ENCODE results near the gene TRMT61A. TPM values are rescaled to one million over a fixed set of nuclear protein-coding genes. Genes with fewer than 3 reads are reported as not detected.

Gene TRMT61A
- total and polyA plus RNA-seq, 9 of the 15 experiments (the other 6 are each of a cell fraction or from before 2014, with no cell fraction given), result 0.10 to 24.8 (median 5.1) TPM

- no peak overlapping the region for H3K4me2 ChIP-seq (ENCODE audit: insufficient read depth, low read length)
- ChIA-PET CTCF (ENCODE audit: low intra/inter-chr PET ratio) (interaction anchor here (1.3 kb wide), 1 partner anchor 47 kb away, joined by 7 read pairs; no protein-coding TSS in a partner anchor), POLR2A (interaction anchor here (1.3 kb wide), 1 partner anchor 10 kb away, joined by 3 read pairs; no protein-coding TSS in a partner anchor)
- ATAC-seq (peak; percentile 63), FAIRE-seq (no peak), DNase-seq (ENCODE audit: extremely low read depth in 1 of 4, low spot score in 3 of 4) (no peak)
- H4K20me1 ChIP-seq (replicated peaks; ENCODE audit: control insufficient read depth, insufficient read depth, low read length), result peaks cover 3% of the 10 kb centered on the region; the same call in 1 of the 2 replicates
- H3K9ac ChIP-seq (ENCODE audit: insufficient read depth in 1 of 2, low read depth in 2 of 2, low read length in 2 of 2), result no peak overlapping the region
- WGBS (ENCODE audit: insufficient coverage, low coverage, missing lambda C conversion rate), result 62% methylated on average over 10 of the region's 10 CpGs
- no peak overlapping the region for H2AFZ ChIP-seq (ENCODE audit: low read depth, low read length)
- in situ Hi-C loops (cut with MboI), result no loop called here
- no peaks in the 10 kb centered on the region for H3K9me3 ChIP-seq (replicated peaks; ENCODE audit: control insufficient read depth, insufficient read depth, low read depth, low read length)
- H3K27me3 ChIP-seq (ENCODE audit: control insufficient read depth in 2 of 2, insufficient read depth in 2 of 2, low read length in 2 of 2), result no peaks in the 10 kb centered on the region
- H3K9me1 ChIP-seq (ENCODE audit: control insufficient read depth, insufficient read depth, low read length), result no peaks in the 10 kb centered on the region
- peaks cover 3 to 4% of the 10 kb centered on the region in 2 experiments; a peak in 4 of 5 replicates for H3K4me1 ChIP-seq (replicated peaks in 1 of 2; ENCODE audit: control insufficient read depth in 2 of 2, insufficient read depth in 2 of 2, low read length in 2 of 2)
- H3K27ac ChIP-seq (ENCODE audit: extremely low read depth, low read depth, low read length), result no peak overlapping the region
- H3K36me3 ChIP-seq (ENCODE audit: control insufficient read depth, insufficient read depth, low read length), result peaks cover 78% of the 10 kb centered on the region
- intact Hi-C loops (cut with micrococcal nuclease), result loop anchor here (5.0 kb wide), 1 partner anchor 48 kb away; no protein-coding TSS in a partner anchor
- BruUV-seq (replicated peaks), result no TSS peak
- H3K4me3 ChIP-seq, result no peak overlapping the region
- TF ChIP-seq TARDBP (IDR thresholded peaks at IDR 0.05) (no peak), ZNF184 (CRISPR knock-in tag; IDR thresholded peaks at IDR 0.05) (no peak), ZNF507 (tag; conservative IDR thresholded peaks at IDR 0.05) (no peak), ELK1 (CRISPR knock-in tag; IDR thresholded peaks at IDR 0.05) (no peak), ZNF395 (CRISPR knock-in tag; IDR thresholded peaks at IDR 0.05) (no peak), GATAD2A (IDR thresholded peaks at IDR 0.05) (no peak), GABPB1 (CRISPR knock-in tag; IDR thresholded peaks at IDR 0.05) (no peak), SRF (CRISPR knock-in tag; IDR thresholded peaks at IDR 0.05) (no peak), PKNOX1 (IDR thresholded peaks at IDR 0.05) (no peak), POLR3A (IDR thresholded peaks at IDR 0.05; ENCODE audit: borderline replicate concordance, extremely low read depth, insufficient read depth, insufficient read length) (no peak), NBN (IDR thresholded peaks at IDR 0.05; ENCODE audit: low read depth) (no peak), ZNF277 (CRISPR knock-in tag; IDR thresholded peaks at IDR 0.05; ENCODE audit: borderline replicate concordance) (no peak)
- H3K79me2 ChIP-seq (ENCODE audit: control insufficient read depth, insufficient read depth, low read length), result peaks cover 7% of the 10 kb centered on the region; the same call in 1 of the 3 replicates
These were observed 29.3 kb upstream of the TRMT61A start for GRCh38 chr14:103499709-103500108.

Data from K562 (cell line).